ENCODE results near the gene RHBDD1.

DNA sequence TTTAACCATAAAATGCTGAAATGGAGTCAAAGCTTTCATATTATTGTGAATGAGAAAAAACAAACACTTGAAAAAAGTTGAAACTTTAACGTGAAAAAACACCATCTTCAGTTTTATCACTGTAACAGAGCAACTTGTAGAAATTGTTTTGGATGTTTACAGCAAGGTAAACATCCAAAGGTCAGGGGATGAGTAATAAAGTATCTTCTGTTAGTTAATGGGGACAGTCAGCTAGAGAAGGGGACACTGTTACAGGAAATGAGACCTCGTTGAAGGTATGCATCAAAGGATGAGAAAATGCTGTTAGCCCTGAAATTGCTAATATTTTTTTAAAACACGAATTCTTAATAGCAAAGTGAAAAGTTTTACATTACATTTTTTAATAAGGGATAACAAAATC is 2.9 kb downstream of the RHBDD1 start:
- TF ChIP-seq, protein P1, sequence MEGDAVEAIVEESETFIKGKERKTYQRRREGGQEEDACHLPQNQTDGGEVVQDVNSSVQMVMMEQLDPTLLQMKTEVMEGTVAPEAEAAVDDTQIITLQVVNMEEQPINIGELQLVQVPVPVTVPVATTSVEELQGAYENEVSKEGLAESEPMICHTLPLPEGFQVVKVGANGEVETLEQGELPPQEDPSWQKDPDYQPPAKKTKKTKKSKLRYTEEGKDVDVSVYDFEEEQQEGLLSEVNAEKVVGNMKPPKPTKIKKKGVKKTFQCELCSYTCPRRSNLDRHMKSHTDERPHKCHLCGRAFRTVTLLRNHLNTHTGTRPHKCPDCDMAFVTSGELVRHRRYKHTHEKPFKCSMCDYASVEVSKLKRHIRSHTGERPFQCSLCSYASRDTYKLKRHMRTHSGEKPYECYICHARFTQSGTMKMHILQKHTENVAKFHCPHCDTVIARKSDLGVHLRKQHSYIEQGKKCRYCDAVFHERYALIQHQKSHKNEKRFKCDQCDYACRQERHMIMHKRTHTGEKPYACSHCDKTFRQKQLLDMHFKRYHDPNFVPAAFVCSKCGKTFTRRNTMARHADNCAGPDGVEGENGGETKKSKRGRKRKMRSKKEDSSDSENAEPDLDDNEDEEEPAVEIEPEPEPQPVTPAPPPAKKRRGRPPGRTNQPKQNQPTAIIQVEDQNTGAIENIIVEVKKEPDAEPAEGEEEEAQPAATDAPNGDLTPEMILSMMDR (conservative IDR thresholded peaks at IDR 0.05 in 1 of 2, IDR thresholded peaks at IDR 0.05 in 1 of 2; ENCODE audit: extremely low read depth in 1 of 2, insufficient read depth in 1 of 2, low read depth in 1 of 2, low read length in 2 of 2) = no peak
- TF ChIP-seq EZH2 (IDR thresholded peaks at IDR 0.05; ENCODE audit: borderline replicate concordance, low read length) = no peak
